ENCODE results near the gene GAS7.
A peak's percentile ranks its signal among the peaks of the same experiment; 100 is the strongest.
"Not testable (repeated sequence)": the region's sequence is repeated elsewhere in the genome, so short reads cannot be mapped to it uniquely, and the experiment has no call there.

The GAS7 gene

DNA sequence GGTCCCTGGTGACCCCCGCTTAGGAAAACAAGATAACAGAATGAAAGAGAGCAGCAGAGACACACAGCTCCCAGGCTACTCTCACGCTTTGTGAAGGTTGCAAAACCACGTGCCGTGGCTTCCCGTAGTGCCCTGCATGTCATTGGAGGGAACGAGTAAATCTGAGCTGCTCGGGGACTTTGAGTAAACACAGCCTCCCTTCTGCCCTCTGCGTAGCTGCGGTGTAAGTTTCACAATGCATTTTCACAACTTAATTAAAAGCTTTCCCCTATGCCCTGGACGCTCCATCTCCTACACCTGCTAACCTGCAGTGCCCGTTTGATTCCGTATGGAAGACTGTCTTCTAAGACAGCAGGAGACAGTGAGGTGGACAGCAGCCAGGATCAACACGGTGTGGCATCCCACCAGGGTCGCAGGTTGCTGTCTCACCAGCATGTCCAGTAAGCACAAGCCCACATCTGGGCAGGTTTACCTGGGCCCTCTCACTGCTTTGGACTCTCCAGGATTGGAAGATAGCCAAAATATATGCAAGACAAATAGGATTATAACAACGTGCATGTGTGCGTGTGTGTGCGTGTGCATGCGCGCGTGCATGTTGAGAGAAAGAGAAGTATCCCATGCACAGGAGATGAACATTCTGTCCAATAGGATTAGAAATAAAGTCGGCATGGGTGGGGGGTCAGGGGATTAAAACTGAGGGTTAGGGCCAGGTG, 177.0 kb downstream of the GAS7 start:
- DNase-seq (ENCODE audit: low read depth in 2 of 2) = no peak

DNA sequence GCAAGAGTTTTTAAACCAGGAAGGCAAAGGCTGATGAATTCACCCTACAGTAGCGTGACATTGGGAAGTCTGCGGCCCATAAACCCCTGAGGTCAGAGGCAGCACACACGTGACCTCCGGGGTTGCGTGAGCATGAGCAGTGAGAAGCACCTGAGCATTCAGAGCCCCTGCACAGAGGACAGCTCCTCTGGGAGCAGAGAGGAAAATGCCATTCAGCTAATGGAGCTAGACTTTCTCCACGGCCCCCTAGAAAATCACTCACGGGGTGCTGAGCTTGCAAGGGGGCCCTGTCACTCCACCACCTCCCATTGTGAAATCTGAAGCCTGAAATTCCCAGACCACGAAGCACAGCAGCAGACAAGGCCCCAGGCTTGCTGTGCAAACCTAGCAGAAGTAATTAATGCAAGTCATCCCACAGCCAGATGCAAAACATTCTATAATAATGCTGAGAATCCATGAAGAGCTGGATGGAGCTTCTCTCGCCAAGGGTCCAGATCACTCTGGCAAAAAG, 178.4 kb downstream of the GAS7 start:
- no peak for DNase-seq (ENCODE audit: low read depth in 2 of 2)

DNA sequence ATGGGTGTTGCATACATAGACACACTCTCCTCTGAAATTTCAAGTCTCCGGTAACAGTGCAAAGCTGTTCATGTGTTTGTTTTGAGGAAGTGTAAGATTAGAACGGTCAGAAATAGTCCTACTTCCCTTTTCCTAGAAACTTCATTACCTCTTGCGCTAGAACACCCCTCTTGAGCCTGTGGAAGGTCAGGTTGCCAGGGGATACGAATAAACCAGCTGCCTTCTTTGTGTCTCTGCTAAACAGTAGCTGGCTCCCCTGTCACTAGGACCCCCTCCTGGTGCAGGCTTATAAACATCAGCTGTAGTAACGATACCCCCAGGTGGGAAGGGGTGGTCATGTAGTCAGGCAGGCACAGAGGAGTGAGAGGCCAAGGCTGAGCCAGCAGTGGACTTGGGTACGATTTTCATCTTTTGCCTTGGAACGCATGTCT, 179.9 kb downstream of the GAS7 start:
- DNase-seq (ENCODE audit: low read depth in 2 of 2) = no peak

- not testable (repeated sequence) for DNase-seq (ENCODE audit: low read depth in 2 of 2)
Observed at GRCh38 chr17:10016958-10017570, 181.3 kb downstream of the GAS7 start.

GRCh38 chr17:10013365-10014112, 184.9 kb downstream of the GAS7 start:
- no peak for DNase-seq (ENCODE audit: low read depth in 2 of 2)

- DNase-seq (ENCODE audit: low read depth in 2 of 2) = no peak
Observed at GRCh38 chr17:10010752-10011151, 187.7 kb downstream of the GAS7 start.

DNA sequence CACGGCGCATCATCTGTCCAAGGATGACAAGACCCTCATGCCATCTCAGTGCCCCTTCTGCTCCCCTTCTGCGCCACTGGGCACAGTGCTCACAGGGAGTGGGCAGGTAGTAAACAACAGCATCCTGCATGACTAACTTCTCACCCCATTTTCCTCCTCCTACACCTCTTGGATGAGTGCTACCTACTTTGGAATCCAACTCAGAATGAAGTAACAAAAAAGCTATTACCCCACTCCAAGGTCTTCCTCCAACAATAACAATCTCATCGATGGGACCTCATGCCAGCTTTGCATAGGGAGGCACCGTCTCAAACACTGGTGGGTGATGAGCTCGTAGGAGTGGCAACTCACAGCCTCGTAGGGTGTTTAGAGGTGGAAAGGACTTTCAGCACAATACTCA, 194.7 kb downstream of the GAS7 start:
- DNase-seq (ENCODE audit: low read depth in 2 of 2) = no peak

DNA sequence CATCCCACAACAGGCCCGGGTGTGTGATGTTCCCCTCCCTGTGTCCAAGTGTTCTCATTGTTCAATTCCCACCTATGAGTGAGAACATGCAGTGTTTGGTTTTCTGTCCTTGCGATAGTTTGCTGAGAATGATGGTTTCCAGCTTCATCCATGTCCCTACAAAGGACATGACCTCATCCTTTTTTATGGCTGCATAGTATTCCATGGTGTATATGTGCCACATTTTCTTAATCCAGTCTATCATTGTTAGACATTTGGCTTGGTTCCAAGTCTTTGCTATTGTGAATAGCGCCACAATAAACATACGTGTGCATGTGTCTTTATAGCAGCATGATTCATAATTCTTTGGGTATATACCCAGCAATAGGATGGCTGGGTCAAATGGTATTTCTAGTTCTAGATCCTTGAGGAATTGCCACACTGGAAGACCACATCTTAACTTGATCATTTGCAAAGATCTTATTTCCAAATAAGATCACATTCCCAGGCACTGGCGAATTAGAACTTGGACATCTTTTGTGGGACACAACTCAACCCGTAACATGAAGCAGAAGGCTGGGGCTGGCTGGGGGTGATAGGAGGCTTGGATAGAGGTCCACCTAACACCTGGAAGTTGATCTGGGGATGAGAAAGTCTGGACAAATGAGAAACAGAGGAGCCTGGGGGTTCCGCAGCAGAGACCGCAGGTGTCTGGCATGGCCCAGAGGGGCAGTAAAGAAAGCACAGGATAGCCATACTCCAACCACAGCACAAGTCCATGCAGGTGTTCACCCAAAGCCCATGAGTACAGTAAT, 195.6 kb downstream of the GAS7 start:
- DNase-seq (ENCODE audit: low read depth in 2 of 2) = not testable (repeated sequence)

DNA sequence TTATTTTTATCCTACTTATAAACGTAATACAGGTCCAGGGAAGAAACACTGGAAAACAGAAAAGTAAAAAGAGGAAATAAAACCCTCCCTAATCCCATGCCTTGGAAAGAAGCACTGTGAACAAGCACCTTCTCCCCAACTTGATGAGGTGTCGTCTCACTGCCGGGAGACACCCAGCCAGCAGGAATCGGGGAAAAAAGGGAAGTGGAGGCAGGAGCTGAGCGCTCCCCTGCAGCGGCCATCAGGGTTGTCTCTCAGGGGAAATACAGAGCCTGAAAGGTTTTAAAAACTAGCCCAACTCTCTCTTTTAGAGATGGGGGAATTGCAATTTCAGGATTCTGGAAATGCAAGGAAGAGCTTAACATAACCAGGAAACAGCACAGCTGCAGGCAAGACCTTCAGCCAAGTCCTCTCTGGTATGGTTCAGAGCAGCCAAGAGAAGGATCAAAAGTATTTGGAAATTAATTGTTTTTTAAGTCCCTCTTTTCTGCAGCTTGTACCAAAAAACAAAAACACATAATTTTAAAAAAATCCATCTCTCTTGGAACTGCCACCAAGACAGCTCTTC, 197.0 kb downstream of the GAS7 start:
- no peak for DNase-seq (ENCODE audit: low read depth in 2 of 2)

- DNase-seq (ENCODE audit: low read depth in 2 of 2) = no peak
Observed at GRCh38 chr17:9999919-10000695, 198.3 kb downstream of the GAS7 start.

DNA sequence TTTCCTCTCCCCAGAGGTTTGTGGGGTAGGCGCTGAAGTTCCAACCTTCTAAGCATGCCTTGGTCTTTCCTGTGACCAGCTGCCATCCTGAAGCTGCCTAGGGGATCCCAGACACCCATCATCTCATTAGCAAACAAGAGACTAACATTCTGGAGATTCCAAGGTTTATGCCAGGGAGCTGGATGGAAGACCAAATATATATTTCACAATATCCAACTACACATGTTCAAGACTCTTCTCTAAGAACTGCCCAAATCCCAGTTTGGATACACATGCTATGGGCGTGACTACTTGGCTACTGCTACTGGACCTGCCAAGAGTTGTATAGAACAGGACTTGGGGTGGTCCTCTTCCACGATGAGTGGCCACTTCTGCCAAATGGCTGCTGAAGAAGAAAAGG, 200.3 kb downstream of the GAS7 start:
- DNase-seq (ENCODE audit: low read depth in 2 of 2) = no peak

DNA sequence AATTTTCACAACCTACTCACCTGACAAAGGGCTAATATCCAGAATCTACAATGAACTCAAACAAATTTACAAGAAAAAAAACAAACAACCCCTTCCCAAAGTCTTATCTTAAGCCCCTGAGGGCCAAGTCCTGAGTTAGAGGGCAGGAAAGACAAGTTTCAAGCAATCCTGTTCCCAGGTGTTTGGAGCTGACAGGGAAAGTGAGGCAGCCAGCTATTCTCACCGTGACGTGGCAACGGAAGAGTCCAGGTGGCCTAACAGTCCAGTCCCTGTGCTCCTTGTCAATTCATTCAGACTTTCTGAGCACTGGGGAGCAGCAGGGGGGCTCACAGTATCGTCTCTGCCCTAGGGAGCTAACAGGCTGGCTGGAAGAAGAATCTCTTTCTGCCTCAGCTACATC, 203.6 kb downstream of the GAS7 start:
- no peak for DNase-seq (ENCODE audit: low read depth in 2 of 2)

DNA sequence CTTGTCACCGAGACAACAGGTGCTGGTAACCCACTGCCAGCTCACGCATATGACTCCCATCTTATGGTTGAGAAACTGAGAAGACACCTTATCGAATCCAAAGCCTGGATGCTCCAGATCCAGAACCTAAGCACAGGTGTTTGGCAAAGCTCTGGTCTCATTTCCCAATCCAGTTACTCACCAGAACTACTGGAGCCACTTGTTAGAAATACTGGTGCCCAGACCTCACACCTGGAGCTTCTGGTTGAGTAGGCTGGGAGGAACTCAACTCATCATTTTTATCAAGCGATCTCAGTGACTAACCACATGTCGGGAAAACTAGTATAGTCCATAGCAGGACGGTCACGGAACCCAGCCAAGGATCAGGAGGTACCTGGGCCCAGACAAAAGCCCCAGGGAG, 206.6 kb downstream of the GAS7 start:
- DNase-seq (ENCODE audit: low read depth in 2 of 2) = no peak

GRCh38 chr17:9991351-9991750, 207.1 kb downstream of the GAS7 start:
- no peak for DNase-seq (ENCODE audit: low read depth in 2 of 2)

DNA sequence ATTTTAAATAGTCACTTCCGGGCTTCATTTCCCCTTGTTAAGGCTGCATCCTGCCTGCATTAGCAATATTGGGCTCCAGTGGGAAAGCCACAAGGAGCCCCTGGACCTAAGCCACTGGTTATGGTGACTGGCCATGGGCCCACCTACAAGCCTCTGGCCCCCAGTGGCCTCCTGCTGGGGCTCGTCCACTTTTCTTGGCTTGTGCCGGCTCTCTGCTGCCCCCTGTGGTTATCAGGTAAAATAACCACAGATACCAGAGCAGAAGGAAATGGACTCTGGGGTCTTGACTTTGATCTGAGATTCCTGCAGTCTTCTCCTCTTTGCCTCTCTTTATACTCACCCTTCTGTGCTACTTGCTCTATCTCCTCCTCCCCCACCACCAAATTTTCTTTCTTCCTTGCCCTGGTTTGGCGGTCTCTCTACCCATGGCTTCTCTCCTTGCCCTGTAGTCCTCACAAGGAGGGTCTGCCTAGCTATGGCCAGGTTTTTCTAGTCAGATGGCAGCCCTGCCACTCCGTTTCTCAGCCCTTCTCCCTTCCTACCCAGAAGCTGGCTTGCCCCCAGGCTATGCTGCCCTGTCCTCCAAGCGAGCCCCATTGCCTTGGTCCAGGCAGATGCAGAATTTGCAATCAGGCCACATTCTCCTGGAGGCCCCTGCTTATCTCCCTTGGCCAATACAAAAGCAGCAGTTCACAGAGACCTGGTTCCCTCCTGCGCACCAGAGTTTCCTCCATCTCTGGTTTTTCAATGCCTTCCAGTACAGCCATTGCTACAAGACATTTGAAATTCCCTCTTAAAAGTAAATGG, 210.4 kb downstream of the GAS7 start:
- peak in 1 of 2 donors; percentile 3 for DNase-seq (ENCODE audit: low read depth in 2 of 2)

DNA sequence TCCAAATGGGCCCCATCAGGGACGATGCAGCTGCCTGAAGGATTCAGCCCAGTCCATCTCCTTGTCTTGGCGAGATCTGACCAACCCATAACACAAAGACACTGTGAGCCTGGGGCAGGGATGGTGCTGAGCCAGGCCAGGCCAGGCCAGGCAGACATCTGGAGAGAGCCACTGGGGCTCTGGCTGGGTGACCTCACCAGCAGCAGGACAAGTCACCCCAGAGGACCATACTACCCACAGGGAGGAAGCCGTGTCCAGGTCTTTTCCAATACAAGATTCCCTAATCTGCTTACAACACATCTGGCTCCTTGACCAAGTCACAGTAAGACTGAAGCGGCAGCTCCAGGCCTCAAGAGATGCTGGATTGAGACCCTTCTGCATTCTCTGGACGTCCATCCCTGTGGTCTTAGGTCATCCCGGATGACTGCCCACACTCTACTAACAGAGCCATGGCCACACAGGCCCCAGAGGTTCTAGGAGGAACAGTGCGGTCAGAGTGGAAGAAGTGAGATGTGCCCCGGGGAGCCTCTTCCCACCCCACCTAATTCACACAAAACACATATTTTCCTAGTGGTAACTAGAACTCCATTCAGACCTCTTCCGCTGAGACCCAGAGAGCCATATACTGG, 211.5 kb downstream of the GAS7 start:
- DNase-seq (ENCODE audit: low read depth in 2 of 2) = no peak

GRCh38 chr17:9985646-9986045, 212.8 kb downstream of the GAS7 start:
- DNase-seq (ENCODE audit: low read depth in 2 of 2) = no peak

- no peak for DNase-seq (ENCODE audit: low read depth in 2 of 2)
Observed at GRCh38 chr17:9984768-9985167, 213.6 kb downstream of the GAS7 start.

DNA sequence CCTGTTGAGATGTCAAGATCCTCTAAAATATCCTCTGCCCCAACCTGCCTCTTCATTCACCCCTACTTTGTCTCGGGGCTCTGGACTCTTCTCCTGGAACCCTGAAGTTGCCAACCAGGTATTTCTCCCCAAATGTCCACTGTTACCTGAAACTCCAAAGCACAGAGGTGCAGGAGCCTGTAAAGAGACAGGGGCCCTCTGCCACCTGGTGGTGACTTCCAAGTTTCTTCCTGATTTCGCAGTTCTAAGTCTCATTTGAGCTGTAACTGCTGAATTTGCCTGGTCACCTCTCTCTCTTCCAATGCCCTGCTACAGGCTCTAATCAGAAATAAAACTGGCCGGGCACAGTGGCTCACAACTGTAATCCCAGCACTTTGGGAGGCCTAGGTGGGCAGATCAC, 216.2 kb downstream of the GAS7 start:
- no peak for DNase-seq (ENCODE audit: low read depth in 2 of 2)
